GM10248 (cell line): ENCODE results near the gene ELF2.

Experiments used
- CTCF ChIA-PET: fragments of 300-600 bp; sonication (Branson Sonifier 250); formaldehyde crosslinking; extraction: SDS; loops from one replicate; lab custom pipeline; 2021; ENCODE audit warnings: antibody characterized with exemption; lab: Yijun Ruan, JAX
- POLR2A ChIA-PET: fragments of 350-650 bp; sonication (Branson Sonifier 250); formaldehyde crosslinking; extraction: SDS; loops from one replicate; lab custom pipeline; 2020; ENCODE audit warnings: antibody characterized with exemption; lab: Yijun Ruan, JAX
- DNase-seq: peaks from one replicate; pipeline ENCODE4 v3.0.0; 2012; ENCODE audit errors: extremely low spot score
- CTCF ChIP-seq: IDR thresholded peaks from 2 replicates; pipeline ENCODE4 v1.5.1; 2012; ENCODE audit warnings: mild to moderate bottlenecking, low read depth; ENCODE audit errors: extremely low read depth, missing control alignments, control extremely low read depth

Gene ELF2

DNA sequence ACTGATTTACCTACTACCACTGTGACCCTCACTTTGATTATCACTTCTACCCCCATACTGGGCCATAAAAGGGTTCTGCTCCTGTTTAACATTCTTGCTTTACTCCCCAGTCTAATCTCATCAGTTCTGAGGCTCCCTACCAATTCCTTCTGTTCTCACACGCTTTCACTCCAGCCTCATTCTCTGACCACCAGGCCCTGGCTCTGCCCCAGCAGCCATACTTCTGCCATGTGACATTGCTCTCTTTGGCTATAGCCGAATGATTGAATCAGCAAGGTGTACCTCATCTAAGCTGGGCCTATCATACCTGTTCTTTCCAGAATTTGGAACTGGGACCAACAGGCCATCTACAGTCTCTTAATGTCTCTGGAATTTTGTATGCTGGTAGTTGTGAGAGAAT lies 14.4 kb upstream of the ELF2 start:
- TF ChIP-seq CTCF, result no peak
- no peak for DNase-seq
- CTCF ChIA-PET, result interaction anchor here (1.9 to 3.2 kb wide), 3 partner anchors 10 to 104 kb away, joined by 4 to 13 read pairs (median 9); no protein-coding TSS in a partner anchor
- POLR2A ChIA-PET, result interaction anchor here (0.5 kb wide), 1 partner anchor 103 kb away, joined by 5 read pairs; no protein-coding TSS in a partner anchor

GRCh38 chr4:139189972-139190371 lies 13.0 kb upstream of the ELF2 start:
- ChIA-PET CTCF (interaction anchor here (1.1 to 3.2 kb wide), 6 partner anchors 8 to 106 kb away, joined by 3 to 13 read pairs (median 6); partner anchors contain the start of gene ELF2), POLR2A (no interaction called here)
- DNase-seq, result no peak
- no peak for TF ChIP-seq CTCF

- no peak for TF ChIP-seq CTCF
- CTCF ChIA-PET, result interaction anchor here (0.7 to 3.2 kb wide), 5 partner anchors 9 to 106 kb away, joined by 3 to 13 read pairs (median 7); no protein-coding TSS in a partner anchor
- DNase-seq, result no peak
- POLR2A ChIA-PET, result no interaction called here
These were observed 12.4 kb upstream of the ELF2 start for GRCh38 chr4:139189417-139189749.

GRCh38 chr4:139188648-139189416 lies 11.8 kb upstream of the ELF2 start:
- TF ChIP-seq CTCF, result no peak
- CTCF ChIA-PET, result interaction anchor here (0.7 to 3.2 kb wide), 5 partner anchors 8 to 107 kb away, joined by 3 to 13 read pairs (median 7); no protein-coding TSS in a partner anchor
- POLR2A ChIA-PET, result no interaction called here
- DNase-seq, result no peak

- ChIA-PET CTCF (interaction anchor here (1.1 to 1.9 kb wide), 3 partner anchors 10 to 112 kb away, joined by 3 to 5 read pairs (median 3); no protein-coding TSS in a partner anchor), POLR2A (no interaction called here)
- DNase-seq, result peak; percentile 30
- TF ChIP-seq CTCF, result peak; percentile 37
These were observed 7.1 kb upstream of the ELF2 start for GRCh38 chr4:139184129-139184528.

GRCh38 chr4:139177869-139178619 lies 1.0 kb upstream of the ELF2 start:
- POLR2A ChIA-PET, result interaction anchor here (0.5 to 2.1 kb wide), 5 partner anchors 10 to 169 kb away, joined by 3 to 8 read pairs (median 5); partner anchors contain the start of gene NAA15
- CTCF ChIA-PET, result interaction anchor here (1.0 to 3.2 kb wide), 8 partner anchors 12 to 148 kb away, joined by 4 to 19 read pairs (median 4); partner anchors contain the start of gene NAA15
- DNase-seq, result peak; percentile 90
- TF ChIP-seq CTCF, result no peak
